PC-9 (cell line): Measurements from ENCODE around the gene KDM5A.

Experiments used
- EZH2 ChIP-seq: fragments of 200-600 bp; sonication (generic); IDR thresholded peaks from 2 replicates; pipeline ENCODE4 v1.8.0; 2017; ENCODE audit warnings: antibody characterized with exemption, low read depth
- TF ChIP-seq, protein P1 (sequence below): fragments of 200-600 bp; sonication (generic); conservative IDR thresholded peaks from 2 replicates; pipeline ENCODE4 v1.6.1; 2017; ENCODE audit warnings: mixed run types, antibody characterized with exemption, mild to moderate bottlenecking, moderate library complexity

DNA sequence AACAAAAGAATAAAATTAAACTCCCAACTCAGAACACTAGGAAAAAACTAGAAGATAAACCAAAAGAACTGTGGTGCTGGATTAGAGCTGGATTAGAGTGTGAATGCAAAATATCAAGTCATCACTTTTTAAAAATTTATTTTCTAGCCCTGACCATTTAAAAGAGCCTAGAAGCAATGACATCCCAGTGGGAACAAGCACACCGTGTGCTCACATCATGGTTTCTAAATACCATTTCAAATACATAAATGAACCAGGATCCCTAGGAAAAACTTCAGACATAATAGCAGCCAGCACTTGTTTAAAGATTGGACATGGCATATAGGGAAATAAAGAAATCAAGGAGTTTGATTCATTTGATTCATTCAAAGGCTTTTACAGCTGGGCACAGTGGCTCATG lies 30.0 kb downstream of the KDM5A start:
- TF ChIP-seq, protein P1, sequence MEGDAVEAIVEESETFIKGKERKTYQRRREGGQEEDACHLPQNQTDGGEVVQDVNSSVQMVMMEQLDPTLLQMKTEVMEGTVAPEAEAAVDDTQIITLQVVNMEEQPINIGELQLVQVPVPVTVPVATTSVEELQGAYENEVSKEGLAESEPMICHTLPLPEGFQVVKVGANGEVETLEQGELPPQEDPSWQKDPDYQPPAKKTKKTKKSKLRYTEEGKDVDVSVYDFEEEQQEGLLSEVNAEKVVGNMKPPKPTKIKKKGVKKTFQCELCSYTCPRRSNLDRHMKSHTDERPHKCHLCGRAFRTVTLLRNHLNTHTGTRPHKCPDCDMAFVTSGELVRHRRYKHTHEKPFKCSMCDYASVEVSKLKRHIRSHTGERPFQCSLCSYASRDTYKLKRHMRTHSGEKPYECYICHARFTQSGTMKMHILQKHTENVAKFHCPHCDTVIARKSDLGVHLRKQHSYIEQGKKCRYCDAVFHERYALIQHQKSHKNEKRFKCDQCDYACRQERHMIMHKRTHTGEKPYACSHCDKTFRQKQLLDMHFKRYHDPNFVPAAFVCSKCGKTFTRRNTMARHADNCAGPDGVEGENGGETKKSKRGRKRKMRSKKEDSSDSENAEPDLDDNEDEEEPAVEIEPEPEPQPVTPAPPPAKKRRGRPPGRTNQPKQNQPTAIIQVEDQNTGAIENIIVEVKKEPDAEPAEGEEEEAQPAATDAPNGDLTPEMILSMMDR: no peak
- TF ChIP-seq EZH2: no peak
